Measurements from ENCODE around the gene KAZALD1.

The KAZALD1 gene

DNA sequence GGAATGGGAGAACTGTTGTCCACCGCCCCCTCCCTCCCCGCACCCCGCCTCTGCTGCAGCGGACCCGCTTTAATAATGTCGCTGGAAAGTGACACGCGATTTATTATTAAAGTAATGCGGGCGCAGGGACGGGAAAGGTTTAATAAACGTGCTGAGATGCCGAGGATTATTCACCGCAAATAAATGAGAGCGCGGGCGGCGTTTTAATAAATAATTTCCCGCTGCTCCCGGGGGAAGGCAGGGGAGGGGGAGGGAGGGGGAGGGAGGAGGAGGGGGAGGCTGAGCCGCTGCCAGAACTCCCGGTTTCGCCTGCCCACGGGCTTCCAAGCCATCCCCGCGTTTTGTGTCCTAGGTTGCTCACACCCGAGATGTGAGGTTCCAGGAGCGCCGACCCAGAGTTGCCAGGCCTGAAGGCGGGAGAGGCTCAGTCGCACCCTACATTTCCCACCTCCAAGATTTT, 5.1 kb downstream of the KAZALD1 start:
- DNase-seq (ENCODE audit: low spot score) (peak; percentile 14), FAIRE-seq (no peak)

DNA sequence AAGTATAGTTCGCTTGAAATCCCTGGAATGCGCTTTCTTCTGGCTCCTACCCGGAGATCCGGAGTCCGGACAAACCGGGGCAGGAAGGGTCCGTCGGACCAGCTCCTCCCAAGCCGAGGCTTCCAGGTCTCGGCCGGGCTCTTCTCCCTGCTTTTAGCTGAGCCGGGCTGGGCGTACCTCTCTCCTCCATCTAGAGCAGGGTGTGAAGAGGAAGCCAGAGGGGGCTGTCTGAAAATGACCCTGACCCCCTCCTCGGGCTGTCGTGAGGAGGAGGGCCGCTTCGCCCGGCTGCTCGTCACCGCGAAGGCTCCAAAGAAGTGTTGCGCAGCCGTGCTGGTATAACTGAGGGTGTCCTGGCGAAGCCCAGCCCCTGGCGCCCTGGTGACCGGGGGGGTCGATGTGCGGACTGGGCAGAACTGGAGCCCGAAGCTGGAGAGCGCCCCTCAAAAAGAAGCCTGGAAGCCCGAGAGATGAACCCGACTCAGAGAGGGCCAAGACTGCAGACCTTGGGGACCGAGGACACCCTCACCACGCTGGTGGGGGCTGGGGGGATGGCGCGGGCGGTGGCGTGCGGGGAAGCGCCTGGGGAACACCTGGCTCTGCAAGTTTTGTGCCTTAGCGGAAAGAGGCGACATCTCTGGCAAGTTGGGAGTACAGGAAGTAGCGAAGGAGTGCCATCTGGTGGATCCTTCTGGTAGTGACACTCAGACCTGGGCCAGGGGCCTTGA, 5.7 kb downstream of the KAZALD1 start:
- DNase-seq (ENCODE audit: low spot score), result peak; percentile 76
- no peak for FAIRE-seq

DNA sequence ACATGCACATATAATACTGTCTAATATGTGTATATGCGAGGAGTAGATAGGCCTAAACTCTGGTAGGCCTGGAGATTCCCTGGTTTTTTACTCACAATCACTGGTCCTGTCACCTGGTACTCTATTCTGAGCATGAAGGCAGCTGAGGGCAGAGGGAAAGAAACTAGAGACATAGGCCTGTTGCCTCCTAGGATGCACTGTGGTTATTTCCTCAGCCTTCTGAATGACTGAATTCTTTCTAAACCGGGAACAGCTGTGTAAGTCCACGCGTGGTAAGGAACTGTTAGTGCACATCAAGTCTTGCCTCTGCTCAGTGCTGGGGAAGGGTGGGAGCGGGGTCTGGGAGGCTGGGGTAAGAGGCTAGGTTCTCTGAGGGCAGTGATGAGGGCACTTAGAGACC, 7.7 kb downstream of the KAZALD1 start:
- DNase-seq (ENCODE audit: low spot score), result no peak
- no peak for FAIRE-seq

DNA sequence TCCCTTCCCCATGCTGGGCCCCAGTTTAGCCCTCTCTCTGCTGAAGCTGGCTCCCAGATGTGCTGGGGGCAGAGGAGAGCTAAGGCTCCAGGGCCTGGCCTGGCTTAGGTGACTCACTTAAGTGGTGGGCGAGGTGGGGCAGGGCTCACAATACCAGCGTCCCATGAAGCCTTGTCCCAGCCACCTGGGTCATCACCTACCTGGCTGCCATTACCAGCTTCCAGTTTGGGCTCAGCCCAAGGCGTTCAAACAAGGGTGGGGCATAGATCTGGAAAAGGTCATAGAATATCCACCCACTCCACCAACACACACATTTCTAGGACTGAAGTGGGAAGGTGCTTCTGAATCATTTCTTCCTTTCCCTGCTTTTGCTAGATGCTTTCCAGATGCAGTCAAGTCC, 8.3 kb downstream of the KAZALD1 start:
- FAIRE-seq, result no peak
- no peak for DNase-seq (ENCODE audit: low spot score)

DNA sequence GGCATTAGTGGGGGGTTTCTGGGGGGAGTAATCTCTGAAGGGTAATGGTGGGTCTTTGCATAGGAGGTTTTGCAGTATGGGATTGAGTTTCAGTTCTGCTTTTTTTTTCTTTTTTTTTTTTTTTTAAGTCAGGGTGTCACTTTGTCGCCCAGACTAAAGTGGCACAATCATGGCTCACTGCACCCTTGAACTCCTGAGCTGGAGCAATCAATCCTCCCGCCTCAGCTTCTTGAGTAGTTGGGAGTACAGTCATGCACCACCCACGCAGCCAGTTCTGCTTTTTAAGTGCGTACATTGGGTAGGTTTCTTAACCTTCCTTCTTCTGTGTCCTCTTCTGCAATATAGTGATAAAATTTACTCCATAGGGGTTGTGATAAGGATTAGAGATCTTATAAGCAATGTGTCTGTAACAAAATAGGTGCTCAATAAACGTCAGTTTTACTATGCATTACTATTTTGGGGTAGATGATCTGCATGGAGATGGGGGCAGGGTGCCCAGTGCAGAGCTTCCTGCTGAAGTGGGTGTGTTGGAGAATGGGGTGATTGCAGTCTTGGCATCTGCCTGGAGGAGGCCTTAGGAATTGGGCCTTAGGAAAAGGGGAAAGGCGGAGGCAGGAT, 9.6 kb downstream of the KAZALD1 start:
- DNase-seq (ENCODE audit: low spot score) (no peak), FAIRE-seq (no peak)

DNA sequence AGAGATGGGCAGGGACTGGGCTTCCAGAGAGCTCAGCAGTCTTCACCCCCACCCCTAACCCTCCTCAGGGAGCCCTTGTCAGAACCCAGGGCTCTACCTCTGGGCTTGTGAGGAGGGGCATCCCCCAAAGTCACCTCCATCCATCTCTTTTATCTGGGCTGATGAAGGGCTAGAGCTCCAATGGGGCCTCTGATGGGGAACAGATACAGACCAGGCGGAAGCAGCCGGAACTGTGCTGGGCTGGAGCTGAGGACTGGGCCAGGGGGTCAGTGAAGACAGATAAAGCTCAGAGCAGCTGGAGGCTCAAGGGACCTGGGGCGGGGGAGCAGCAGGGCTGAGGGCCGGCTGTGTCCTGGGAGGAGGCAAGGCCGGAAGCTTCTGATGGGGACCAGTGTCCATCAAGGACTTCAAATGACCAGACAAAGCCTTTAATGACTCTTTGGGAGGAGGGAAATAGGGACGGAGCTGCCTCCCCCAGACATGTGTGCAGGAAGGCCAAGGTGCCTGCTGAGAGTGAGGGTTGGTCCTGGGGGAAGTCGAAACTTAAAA, 10.2 kb downstream of the KAZALD1 start:
- FAIRE-seq, result no peak
- DNase-seq (ENCODE audit: low spot score), result no peak

DNA sequence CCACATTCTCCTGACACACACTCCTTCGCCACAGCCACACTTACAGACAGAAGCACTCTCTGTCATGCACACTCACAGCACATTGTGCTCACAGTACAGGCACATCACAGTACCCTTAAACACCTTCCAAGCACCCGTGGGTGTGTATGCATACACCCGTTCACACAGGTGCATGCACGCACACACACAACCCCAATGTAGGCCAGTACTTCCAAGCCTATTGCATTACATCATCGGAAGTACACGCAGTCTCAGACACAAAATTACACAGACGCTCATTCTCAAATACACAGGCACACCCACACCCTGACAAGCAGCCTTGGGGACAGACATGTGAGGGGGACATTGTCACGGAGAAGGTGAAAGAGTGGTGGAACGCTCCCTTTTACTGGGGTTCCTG, 11.1 kb downstream of the KAZALD1 start:
- DNase-seq (ENCODE audit: low spot score) (no peak), FAIRE-seq (no peak)

DNA sequence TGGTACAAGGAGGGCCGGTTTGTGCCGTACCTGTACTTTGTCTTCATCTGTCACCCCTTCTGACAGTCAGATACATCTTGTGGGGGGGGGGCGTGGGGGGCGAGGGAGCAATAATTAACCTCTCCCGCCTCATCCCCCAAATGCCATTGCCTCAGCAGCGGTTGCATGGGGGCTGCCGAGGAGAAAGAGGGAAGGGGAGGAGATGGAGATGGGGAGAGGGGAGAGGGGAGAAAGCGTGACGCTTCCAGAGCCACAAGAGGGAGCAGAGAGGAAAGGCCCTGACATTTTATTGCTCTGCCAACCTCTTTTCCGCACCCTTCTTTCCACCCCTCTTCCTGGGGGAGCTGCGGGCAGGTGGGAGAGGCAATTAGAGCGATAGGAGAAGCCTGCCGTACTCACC, 11.8 kb downstream of the KAZALD1 start:
- FAIRE-seq (no peak), DNase-seq (ENCODE audit: low spot score) (no peak)

DNA sequence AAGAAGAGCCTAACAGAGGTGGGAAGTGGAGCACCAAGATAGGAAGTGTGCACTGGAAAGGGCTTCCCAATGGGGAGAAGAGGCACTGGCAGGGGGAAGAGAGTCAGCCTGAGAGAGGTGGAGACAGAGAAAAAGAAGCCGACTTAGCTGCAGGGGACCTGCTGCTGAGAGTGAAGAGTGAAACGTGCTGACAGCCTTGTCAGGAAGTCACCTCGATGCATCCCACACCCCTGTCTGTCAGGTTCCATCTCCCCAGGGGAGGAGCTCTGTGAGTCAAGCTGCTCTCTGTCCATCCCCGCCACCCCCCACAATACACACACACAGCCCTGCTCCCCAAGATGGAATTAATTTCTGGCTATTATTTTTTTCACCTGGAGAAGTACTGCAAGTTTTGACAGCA, 14.0 kb downstream of the KAZALD1 start:
- DNase-seq (ENCODE audit: low spot score) (no peak), FAIRE-seq (no peak)

DNA sequence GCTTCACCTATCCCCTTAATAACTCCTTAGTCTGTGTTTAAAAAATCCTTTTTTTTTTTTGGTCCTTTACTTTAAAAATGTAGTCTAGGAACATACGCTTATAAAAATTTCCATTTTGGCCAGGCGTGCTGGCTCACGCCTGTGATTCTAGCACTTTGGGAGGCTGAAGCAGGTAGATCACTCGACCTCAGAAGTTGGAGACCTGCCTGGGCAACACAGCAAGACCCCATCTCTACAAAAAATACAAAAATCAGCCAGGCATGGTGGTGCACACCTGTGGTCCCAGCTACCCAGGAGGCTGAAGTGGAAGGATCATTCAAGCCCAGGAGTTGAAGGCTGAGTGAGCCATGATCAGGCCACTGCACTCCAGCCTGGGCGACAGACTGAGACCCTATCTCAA, 14.8 kb downstream of the KAZALD1 start:
- FAIRE-seq, result no peak
- DNase-seq (ENCODE audit: low spot score), result no peak

DNA sequence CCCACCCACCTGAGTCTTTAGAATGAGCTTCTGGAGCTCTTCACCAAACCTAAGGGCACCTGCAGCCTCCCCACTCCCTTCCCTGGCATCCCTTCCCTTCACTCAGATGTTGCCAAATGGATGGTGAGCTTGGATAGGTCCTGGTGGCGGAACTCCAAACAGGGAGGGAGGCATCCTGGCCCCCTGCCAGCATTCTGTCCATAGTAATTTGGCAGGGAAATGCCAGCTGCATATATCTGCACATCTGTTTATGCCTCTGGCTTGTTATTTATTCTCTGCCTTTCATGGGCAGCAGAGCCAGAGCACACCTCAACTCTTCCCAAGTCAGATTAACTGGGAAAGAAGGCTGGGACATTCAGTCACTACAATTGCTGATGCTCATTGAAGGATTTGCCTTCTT, 18.1 kb downstream of the KAZALD1 start:
- FAIRE-seq (no peak), DNase-seq (ENCODE audit: low spot score) (no peak)

DNA sequence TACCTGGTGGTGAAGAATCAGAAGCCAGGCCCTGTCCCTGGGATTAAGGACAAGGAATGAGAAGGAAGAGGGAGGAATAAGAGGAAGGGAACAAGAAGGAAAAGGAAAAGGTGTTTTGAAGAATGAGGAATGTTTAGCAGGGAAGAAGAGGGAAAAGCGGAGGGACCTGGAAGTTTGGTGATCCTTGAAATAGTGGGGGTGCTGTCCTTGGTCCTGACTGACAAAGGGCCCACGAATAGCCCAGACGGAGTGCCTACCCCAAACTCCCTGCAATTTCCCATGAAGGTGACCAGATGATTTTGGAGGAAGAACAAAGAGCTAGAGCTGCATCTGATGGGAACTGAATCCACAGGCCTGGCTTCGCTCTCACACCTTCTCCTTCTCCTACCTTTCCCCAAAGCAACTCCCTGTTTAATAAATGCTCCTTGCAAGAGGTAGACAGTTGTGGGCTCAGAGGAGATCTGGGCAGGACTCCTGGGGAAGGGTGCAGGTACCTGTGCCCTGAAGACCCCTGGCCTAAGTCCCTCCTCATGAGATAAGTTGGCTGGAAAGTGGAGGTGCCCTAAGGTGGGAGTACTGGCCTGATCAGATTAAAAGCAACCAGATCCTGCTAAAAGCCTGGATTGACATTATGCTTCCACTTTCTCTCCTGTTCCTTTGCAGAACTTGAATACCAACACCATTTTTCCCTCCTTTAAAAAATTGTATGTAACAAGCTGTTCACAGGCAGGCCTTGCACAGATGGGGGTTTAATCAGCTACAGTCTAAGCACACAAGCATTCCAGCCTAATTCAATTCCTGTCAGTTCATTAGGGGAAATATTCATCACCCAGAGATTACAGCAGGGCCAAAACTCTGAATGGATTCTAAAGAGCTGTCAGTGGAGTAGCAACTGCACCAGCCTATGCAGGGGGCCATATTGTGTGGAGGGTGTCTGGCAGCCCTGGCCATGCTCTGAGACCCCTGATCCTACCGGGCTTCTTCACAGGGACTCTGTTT, 19.4 kb downstream of the KAZALD1 start:
- FAIRE-seq (no peak), DNase-seq (ENCODE audit: low spot score) (no peak)

DNA sequence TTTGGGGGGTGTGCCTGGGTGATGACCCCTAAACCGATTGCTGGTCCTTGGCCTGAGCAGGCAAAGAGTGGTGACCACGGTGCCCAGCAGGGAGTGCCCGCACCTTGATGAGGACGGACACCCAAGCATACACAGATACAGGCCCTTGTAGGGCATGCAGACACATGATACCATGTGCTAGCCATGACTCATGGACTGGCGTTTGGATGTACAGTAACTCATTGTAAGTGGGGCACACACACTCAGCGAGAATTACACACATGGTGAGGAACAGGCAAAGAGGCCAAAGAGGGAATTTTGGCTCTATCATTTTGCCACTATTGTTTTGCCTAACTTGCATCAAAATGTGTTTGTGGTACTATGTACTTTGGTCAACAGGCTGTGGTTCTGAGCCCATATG, 24.1 kb downstream of the KAZALD1 start:
- DNase-seq (ENCODE audit: low spot score), result no peak
- no peak for FAIRE-seq

DNA sequence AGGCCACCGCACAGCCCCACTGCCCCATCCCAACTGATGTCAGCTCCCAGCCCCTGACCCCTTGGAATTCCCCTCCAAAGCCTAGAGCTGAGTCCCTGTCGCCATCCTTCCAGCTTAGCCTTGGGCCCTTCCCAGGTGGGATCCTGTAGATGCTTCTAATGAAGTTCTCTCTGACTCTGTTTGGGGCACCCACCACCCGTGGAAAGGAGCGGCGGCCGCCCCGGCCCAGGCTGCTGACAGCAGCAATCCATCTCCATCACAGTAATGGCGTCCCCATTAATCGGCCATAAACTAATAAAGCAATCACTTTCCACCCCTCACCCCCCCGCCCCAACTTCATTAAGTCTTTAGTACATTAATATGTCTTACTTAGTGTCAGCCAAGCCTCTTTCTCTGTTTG, 25.6 kb downstream of the KAZALD1 start:
- DNase-seq (ENCODE audit: low spot score) (no peak), FAIRE-seq (no peak)

DNA sequence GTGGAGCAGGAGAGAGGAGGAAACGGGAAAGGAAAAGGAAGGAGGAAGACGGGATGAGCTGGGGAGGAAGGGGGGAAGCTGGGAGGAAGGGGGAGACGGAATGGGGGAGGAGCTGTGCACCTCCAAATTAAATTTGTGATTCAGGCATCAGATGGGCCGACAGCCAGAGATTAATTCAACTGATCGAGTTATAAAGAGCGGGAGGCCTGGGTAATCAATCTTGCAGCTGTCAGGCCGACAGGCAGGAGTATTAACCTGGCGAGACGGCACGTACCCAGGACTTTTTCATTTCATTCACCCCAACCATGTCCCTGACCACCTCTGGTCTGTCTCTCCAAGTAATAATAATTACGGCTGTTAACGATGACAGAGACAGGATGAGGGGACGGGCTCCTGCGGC, 26.2 kb downstream of the KAZALD1 start:
- no peak for FAIRE-seq
- no peak for DNase-seq (ENCODE audit: low spot score)

DNA sequence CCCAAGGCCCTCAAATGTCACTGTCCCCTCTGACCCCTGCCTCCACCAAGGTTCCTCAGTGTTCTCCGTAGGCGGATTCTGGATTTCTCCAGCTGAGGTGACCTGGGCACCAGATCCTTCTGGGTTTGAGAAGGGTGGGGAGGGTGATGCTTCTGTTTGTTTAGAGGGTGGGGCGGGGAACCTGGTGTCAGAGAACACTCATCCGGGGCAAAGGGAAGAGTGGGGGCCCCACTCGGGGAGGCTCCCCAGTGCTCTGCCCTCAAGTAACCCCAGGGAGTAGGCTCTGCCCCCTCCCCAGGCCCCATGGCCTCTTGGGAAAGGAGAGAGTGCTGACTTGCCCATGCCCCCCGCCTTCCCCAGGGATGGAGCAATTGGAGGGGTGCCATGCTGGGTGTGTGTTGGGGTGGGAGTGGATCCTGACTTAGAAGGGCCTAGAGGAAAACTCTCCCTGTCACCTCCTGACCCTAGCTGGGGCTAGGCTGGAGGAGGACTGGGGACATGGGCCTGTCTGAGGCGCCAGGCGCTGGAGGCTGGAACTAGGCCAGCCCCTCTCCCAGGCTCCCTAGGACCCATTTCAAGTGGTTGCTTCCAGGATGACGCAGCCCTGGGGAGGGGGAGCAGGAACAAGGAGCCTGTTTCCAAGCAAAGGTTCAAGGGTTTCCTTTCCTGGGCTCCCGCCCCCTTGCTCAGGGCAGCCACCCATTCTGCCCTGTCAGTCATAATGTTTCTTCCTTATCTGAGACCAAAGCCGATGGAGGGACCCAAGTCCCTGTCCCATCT, 27.9 kb downstream of the KAZALD1 start:
- no peak for FAIRE-seq
- DNase-seq (ENCODE audit: low spot score), result no peak

DNA sequence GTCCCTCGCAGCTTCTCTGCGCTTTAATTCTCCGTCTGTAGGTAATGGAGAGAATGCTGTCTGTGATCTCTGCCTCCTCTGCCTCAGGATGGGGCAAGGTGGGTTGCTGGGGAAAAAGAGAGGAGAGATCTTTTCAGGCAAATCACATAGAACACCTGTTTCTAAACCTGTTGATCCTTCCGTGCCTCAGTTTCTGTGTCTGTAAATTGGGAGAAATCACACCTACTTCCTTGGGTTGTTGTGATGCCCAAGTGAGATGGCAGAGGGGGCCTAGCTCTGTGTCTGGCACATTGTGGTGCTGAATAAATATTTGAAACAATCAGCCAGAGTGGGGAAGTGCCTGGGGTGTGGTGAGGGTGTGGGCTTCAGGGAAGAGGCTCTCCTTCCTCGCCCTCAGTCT, 28.8 kb downstream of the KAZALD1 start:
- FAIRE-seq (no peak), DNase-seq (ENCODE audit: low spot score) (no peak)

DNA sequence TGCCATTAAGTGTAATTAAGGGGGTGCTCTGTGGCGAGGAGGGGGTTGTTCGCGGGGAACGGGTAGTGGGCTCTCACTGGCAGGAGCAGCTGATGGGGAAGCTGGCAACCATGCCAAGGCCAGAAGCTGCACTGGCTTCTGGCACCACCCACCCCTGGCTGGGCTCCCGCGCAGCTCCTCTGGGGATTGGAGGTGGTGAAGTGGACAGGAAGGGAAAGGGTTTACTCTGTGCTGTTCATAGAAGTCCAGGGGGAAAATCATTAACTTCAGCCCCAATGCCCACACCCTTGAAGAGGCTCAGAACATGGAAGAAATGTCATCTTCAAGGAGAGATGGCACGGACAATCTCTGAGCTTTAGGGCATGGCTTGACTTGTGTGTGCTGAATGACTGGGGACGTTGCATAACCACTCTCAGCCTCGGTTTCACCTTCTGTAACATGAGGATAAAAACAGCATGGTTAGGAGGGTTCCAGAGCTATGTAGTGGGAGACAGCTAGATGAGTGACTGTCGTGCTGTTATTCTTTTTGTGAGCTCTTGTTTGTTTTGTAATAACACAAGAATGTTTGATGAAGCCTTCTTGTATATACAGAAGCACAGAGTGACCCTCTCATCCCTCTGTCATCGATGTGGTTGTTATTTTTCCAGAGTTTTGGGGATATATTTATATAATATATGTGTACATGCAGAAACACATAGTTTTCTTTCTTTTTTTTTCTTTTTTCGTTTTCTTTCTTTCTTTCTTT, 29.9 kb downstream of the KAZALD1 start:
- FAIRE-seq, result no peak
- no peak for DNase-seq (ENCODE audit: low spot score)

DNA sequence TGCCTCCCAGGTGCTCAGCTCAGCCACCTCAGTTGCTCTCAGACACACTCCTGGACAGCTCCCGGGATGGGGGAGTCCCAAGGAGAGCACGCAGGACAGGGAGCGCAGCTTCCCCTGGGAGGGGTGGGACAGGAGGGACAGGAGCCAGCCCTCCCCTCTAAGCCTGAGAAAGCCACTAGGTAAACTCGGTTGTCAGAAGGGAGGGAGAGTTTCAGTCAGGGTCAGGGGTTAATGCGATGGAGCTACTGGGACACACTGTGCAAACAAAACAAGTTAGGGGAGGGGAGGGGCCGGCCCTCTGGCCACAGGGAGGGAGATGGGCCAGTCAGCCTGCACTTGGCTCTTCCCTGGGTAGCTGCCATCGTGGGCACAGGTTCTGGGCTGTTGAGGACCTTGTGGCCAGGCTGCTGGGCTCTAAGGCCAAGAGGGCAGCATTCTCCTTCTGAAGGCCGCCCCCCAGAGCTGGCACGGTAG, 31.1 kb downstream of the KAZALD1 start:
- no peak for DNase-seq (ENCODE audit: low spot score)
- no peak for FAIRE-seq
